HL-60/S4 treated with retinoic acid at 250 ng/mL for 4 days and 3 days (cell line): ENCODE results near the gene ZDHHC11.
"Not testable (repeated sequence)": the region's sequence is repeated elsewhere in the genome, so short reads cannot be mapped to it uniquely, and the experiment has no call there.

Experiments
- in situ Hi-C: fragments of 300-500 bp; cut with MboI; formaldehyde crosslinking; loops from 2 replicates; pipeline ENCODE4 v1.7.0; 2022; ENCODE audit warnings: low sequenced_read_pairs

Gene ZDHHC11

DNA sequence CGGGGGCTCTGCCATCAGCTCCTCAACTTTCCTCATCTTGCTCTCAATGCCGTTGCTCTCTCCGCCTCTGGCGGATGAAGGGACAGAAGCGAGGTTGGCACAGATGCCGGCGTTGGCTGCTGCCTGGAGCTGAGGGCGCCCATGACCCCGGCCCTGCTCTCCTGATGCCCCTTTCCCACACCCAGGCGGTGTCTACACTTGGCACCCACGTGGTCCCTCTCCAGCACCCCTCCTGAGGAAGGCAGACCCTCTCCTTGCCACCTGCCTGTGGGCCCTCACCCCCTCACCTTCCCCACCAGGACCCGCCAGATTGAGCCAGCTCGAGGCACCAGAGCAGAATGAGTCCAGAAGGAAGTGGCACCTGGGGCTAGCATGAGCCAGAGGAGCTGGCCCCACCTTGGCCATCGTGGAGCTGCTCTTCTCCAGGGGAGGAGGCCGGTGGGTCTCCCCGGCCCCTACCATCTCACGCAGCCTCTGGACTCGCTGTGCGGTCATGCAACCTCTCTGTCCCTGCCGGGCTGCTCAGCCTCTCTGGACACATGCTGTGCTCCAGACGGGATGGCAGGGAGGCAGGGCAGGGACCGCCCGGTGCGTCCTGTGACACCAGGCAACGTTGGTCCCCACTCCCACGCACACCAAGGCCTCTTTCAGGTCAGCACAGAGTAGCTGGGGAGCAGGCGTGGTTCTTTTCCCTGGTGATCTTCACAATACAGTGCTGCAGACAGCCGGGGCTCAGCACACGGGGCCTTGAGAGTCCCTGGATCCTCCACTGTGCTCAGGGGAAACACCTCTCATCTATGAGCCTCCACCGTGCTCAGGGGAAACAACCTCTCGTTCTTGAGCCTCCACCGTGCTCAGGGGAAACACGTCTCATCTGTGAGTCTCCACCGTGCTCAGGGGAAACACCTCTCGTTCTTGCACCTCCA, 4.8 kb downstream of the ZDHHC11 start:
- in situ Hi-C loops: not testable (repeated sequence)

DNA sequence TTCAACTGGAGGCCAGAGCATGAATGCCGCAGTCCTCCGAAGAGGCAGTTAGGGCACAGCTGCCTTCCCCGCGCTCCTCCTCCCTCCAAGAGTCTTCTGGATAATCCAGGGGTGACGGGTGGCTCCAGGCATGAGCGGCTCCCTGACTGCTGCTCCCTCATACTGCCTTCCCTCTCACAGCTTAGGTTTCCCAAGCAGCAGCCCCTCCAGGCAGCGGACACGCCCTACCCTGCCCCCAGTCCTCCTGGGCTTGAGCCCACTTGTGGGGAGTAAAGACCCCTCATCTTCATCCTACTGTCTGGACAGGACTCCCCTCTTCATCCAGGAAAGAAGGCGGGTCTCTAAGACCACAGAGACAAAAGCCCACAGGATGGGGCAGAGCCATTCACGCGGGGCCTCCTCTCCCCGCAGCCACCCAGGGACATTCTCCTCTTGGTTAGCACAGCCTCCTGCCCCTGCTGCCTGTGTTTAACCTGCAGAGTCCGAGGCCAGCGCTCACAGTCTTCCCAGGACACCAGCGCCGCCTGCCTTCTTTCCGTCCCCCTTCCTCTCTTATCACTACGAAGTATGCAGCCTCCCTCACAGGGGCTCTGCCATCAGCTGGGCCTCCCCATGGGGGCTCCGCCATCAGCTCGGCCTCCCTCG, 5.6 kb downstream of the ZDHHC11 start:
- in situ Hi-C loops: not testable (repeated sequence)

DNA sequence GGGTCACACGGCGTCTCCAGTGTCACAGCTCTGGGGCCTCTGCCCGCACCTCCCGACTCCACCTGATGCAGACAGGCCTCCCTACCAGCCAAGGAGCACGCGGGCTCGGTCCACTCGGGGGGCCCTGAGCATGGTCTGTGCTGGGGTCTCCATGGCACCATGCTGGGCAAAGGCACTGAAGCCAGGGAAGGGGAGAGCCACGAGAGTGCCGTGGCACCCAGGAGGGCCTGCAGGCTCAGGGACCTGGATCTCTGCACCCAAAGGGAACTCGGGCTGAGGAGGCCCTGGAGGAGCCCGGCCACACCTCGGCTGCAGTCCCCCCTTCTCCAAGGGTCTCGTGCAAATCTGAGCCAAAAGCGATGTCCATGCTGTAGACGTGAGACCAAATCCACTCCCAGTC, 6.4 kb downstream of the ZDHHC11 start:
- in situ Hi-C loops: not testable (repeated sequence)

DNA sequence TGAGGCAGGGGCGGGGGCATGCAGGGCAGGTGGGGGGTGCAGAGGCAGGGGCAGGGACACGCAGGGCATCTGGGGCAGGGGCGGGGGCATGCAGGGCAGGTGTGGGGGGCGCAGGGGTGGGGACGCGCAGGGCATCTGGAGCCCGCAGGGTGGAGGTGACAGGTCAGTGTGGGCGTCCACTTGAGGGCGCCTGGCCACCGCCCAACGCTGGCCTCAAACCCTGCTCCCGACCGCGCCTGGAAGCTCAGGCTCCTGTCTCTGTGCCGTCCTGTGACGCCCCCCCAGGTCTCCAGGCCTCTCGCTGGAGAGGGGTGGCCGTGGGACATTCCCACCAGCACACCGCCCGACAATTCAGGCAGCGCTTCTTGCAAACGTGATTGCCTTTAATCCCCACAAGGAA, 6.9 kb downstream of the ZDHHC11 start:
- in situ Hi-C loops: not testable (repeated sequence)

DNA sequence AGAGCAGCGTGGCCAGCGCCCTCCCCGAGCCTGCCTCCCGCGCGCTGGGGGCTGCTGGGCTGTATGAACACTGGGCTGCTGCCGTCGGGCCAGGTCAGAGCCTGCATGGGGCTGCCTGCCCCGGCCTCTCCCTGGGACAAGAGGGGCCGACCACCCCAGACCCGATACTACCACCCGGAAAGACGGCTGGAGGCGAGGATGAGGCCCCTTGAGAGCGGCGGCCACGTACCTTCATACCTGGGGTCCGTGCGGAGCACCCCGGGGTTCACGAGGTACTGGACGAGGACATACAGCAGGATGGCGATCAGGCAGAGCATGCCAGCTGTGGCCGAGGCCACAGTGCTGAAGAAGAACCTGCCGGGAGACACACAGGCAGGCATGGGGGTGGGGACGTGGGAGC, 7.4 kb downstream of the ZDHHC11 start:
- in situ Hi-C loops: not testable (repeated sequence)

- in situ Hi-C loops: not testable (repeated sequence)
Measured at GRCh38 chr5:842402-843221, 8.2 kb downstream of the ZDHHC11 start.

- in situ Hi-C loops: not testable (repeated sequence)
Measured at GRCh38 chr5:841531-842401, 9.0 kb downstream of the ZDHHC11 start.

DNA sequence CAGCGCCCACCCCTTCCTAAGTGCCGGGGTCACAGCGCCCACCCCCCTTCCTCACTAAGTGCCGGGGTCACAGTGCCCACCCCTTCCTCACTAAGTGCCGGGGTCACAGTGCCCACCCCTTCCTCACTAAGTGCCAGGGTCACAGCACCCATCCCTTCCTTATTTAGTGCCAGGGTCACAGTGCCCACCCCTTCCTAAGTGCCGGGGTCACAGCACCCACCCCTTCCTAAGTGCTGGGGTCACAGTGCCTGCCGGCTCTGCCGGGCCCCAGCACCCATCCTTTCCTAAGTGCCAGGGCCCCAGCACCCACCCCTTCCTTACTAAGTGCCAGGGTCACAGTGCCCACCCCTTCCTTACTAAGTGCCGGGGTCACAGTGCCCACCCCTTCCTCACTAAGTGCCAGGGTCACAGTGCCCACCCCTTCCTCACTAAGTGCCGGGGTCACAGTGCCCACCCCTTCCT, 9.8 kb downstream of the ZDHHC11 start:
- in situ Hi-C loops: not testable (repeated sequence)

GRCh38 chr5:840118-840973, 10.4 kb downstream of the ZDHHC11 start:
- in situ Hi-C loops: not testable (repeated sequence)

DNA sequence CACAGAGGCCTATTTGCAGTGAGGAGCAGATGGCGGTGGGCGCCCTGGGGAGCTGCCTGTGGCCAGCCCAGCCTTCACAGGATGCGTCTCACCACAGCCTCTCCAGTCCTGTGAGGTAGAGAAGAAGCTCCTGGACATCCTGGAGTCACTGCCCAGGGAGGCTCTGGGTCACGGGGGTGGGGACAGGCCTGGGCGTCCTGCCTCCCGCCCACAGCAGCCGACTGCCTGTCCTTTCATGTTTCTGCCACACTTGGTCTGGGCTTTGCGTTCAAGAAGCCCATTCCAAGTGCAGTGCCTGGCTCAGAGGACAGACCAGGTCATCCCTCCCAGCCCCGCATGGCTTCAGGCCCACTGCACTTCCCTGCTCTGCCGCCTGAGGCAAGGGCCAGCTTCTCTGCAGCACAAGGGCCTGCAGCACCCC, 12.3 kb downstream of the ZDHHC11 start:
- in situ Hi-C loops: not testable (repeated sequence)

- in situ Hi-C loops: not testable (repeated sequence)
Measured at GRCh38 chr5:837621-838121, 13.1 kb downstream of the ZDHHC11 start.

GRCh38 chr5:835933-836612, 14.7 kb downstream of the ZDHHC11 start:
- in situ Hi-C loops: not testable (repeated sequence)

GRCh38 chr5:834013-834412, 16.8 kb downstream of the ZDHHC11 start:
- in situ Hi-C loops: not testable (repeated sequence)

DNA sequence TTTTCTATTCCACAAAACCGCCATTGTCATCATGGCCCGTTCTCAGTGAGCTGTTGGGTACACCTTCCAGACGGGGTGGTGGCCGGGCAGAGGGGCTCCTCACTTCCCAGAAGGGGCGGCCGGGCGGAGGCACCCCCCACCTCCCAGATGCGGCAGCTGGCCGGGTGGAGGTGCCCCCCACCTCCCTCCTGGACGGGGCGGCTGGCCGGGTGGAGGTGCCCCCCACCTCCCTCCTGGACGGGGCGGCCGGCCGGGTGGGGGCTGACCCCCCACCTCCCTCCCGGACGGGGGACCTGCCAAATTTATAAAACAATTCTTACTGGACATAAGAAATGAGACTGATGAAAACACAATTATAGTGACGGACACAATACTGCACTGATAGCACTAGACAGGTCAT, 22.6 kb downstream of the ZDHHC11 start:
- in situ Hi-C loops: not testable (repeated sequence)

DNA sequence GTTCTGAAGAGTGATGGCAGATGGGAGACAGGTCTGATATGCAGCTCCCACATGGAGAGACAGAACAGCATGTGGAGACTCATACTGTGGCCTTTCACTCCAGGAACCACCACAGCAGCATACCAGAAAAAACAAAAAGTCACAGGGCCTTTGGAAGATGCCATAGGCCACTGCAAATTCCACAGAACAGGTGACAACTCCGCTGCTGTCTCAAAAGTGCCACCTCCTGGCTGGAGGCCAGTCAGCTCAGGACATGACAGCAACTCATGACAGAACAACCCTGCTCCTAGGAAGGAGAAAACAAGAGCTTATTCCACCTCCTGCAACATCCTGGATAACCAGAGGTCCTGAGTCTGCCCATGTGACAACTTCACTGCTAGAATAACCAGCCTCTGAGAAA, 25.2 kb downstream of the ZDHHC11 start:
- in situ Hi-C loops: not testable (repeated sequence)

GRCh38 chr5:821504-821903, 29.3 kb downstream of the ZDHHC11 start:
- in situ Hi-C loops: no loop called here

GRCh38 chr5:820245-820644, 30.5 kb downstream of the ZDHHC11 start:
- in situ Hi-C loops: no loop called here

GRCh38 chr5:819078-819477, 31.7 kb downstream of the ZDHHC11 start:
- in situ Hi-C loops: no loop called here
